DMS53 treated with DMSO at 0.1 percent for 48 hours (cell line): ENCODE measurements around the gene FZR1.

ENCODE experiments used
- DNase-seq: peaks from one replicate; lab custom pipeline; 2025; ENCODE audit not compliant: unreplicated experiment; lab: John Stamatoyannopoulos, UW

The FZR1 gene

DNA sequence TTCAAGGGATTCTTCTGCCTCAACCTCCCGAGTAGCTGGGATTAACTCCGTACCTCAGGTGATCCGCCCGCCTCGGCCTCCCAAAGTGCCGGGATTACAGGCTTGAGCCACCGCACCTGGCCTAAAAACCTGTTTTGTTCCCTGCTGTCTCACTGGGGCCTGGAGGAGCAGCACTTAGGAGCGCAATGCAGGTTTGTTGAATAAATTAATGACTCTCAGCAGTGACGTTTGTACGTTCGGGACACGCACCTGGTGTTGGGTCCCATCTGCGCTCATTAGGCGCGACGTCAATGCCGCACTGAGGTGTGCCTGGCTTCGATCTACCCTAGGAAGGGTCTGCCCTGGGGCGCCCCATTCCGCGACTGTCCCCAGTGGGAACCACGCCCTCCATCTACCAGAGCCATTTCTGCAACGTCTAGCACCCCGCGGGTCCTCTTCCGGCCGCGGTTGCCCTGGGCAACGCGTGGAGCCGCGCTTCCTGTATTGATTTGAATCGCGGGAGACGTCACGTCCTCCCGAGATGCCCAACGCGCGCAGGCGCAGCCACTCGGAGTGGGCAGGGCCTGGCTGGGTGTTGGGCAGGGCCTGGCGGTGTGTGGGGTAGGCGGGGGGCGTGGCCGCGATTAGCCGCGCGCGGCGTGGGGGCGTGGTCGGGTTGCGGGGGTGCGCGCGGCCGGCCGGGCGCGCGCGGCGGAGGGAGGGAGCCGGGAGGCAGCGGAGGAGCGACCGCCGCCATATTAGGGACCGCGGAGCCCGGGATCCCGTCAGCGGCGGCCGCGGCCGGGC, at the start of gene FZR1:
FZR1 (plus strand) TSS at position 714 of the 786 bp plus-strand sequence. CDS start 16,679 bp downstream, outside the sequence.
- DNase-seq = peak; percentile 89

DNA sequence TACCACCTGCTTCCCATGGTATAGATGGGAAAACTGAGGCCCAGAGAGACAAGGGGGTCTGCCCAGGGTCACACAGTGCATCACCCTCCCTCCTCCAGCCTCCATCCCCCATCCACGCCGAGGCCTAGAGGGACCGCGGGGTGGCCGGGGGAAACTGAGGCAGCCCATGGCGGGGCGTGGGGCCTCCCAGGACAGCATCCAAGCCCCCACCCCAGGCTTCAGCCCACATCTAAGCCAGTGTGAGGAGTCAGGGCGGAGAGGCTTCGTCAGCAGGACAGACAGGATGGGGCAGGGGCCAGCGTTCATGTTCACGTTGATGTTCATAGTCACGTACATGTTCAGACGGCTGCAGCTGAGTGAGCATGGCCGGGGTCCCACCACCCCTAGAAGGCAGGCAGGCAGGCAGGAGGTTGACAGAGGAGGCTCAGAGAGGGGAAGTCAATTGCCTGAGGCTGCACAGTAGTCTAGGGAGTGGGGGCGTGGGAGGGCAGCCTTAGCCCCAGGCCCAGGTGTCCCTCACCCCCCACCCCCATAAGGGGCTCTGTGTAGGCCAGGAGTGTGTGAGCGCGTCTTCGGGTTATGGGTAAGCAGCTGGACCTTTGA, 49.1 kb upstream of the FZR1 start:
- no peak for DNase-seq

DNA sequence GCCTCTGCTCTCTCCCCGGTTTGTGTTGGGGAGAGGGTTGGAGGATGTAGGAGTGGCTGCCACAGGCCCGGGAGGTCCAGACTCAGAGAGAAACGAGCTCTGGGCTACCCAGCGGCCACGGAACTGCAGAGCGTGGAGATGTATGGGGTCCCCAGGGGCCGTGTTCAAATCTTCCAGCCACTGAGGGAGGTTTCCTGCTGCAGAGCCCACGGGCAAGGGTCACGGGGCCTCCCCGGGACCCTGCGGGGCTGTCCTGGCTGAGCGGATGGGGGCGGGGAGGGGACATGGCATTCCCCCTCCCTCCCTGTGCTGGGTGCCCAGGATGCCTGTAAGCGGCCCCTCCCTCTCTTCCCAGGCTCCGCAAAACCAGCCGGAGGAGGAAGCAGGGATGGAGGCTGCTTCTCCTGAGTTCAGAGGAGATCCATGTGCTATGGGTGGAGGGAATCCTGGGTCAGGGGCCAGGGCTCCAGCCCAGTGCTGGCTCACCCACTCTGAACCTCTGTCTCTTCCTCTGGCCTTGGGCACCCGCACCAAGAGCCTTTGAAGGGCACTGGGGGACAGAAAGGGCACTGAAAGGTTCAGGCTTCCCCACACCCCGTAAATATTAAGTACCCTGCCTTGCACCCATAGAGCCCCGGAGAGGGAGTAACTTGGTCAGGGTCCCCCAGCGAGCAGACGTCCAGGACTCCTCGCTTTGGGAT, 48.4 kb upstream of the FZR1 start:
- no peak for DNase-seq

DNA sequence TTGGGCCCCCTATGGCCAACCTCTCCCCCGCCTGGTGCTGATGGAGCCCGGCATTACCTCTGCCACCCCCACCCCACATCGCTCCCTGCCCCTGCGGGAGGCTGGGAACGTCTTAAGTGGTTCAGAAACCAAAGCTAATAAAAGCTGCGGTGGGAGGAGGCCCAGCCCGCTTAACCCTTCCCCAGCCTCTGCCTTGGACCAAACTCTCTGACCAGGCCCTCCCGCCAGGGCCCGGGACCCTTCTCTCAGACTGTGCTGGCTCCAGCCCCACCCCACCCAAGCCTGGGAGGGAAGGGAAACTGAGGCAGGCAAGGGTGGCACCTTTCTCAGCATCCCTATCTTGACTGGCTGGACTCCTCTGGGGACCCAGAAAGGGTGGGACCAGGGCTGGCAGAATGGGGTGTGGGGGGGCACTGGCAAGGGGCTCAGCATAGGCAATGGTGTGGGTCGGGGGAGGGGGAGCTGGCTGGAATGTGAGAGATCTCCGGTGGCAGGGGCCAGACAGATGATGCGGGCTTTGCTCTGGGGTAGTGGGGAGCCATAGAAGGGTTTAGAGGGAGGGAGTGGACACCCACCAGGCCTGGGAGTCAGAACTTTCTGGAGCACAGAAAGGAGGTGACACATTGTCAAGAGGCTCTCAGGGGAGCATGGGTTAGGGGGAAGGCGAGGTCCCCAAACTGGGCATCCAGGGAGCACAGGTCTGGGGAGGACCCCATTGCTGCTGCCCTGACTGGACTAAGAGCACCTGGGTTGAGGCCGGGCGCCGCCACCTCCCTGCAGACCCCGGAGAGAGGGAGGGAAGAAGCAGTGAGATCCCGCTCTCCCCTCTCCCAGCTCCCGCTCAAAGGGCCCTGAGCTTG, 47.7 kb upstream of the FZR1 start:
- DNase-seq = no peak

DNA sequence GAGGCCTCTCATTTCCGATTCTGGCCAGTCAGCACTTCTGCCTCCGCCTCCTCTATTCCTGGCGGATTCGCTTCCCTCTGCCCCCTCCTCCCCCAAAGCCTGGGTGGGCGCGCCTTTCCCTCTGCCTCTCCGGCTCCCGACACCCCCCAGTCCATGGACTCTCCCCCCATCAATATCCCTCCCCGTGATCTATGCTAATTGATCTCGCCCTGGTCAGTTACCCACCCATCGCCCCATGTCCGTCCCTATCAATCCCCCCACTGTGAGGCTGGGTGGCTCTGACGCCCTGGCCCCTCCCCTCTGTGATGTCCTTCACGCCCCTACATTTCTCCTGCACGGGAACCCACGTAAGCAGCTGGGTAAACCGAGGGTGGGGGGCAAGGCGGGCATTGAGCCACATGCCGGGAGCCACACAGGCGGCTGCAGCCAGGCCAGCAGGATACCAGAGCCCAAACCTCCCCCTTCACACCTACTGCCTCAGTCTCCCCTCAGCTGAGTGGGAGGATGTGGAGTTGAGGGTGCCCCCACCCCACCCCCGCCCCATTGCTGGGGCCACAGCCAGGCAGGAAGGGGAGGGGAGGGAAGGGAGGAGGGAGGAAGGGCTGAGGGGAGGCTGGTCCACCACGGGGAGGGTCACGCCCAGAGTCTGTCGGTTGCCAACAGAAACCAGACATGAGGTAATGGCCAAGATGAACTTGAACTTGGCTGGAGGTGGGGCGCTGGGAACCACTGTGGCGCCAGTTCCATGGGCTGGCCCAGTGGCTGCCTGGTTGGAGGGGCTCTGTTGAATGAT, 46.8 kb upstream of the FZR1 start:
- DNase-seq = no peak

DNA sequence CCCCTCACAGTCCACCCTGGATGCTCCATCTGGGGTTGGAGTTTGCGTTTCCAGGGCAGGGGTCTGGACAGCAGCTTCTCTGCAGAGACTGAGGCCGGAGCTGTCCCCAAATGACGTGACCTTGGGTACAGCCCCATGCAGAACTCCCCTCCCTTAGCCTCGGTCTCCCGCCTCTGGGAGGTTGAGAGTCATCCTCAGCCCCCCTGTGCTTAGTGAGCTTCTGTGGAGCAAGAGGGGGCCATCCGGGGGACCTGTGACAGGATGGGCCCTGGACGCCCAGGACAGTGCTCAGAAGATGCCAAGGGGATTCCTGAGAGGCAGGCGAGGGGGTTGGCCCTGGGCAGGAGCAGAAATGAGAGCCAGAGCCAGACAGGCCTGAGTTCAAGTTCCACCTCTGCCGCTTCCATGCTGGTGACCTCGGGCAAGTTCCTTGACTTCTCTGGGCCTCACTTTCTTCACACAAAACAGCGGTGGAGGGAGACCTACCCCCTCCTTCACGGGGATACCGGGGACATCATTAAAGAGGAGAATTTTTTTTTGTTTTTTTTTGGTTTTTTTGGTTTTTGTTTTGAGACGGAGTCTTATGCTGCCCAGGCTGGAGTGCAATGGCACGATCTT, 46.0 kb upstream of the FZR1 start:
- DNase-seq = no peak

DNA sequence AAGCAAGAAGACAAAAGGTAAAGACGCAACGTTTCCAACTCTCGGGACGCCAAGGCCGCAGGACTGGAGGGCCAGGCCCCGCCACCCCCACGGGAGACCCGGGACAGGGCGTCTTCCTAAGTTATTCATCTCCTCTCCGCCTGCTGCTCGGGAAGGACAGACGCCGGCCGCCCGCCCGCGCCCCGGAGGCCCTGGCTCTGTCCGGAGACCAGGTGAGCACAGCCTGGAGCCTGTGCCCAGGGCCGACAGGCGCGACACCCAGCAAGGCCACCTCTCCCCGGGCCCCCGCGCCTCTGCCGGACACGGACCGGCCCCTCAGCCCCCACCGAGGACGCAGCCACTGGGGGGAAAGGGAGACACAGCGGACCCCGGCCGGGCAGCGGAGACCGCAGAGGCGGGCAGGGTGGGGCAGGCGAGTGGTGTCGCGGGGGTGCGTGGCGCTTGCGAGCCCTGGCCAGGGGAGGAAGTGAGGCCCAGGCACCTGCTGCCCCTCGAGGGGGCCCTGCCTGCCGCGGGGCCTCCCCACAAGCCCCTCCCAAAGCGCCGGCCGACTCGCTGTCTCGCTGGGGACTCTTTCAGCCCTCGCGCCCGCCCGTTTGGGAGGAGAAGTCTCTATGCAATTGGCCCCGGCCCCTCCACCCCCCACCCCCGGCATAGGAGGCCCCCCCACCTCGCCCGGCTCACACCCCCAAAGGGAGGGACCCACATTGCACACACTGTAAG, 43.0 kb upstream of the FZR1 start:
- DNase-seq = no peak

DNA sequence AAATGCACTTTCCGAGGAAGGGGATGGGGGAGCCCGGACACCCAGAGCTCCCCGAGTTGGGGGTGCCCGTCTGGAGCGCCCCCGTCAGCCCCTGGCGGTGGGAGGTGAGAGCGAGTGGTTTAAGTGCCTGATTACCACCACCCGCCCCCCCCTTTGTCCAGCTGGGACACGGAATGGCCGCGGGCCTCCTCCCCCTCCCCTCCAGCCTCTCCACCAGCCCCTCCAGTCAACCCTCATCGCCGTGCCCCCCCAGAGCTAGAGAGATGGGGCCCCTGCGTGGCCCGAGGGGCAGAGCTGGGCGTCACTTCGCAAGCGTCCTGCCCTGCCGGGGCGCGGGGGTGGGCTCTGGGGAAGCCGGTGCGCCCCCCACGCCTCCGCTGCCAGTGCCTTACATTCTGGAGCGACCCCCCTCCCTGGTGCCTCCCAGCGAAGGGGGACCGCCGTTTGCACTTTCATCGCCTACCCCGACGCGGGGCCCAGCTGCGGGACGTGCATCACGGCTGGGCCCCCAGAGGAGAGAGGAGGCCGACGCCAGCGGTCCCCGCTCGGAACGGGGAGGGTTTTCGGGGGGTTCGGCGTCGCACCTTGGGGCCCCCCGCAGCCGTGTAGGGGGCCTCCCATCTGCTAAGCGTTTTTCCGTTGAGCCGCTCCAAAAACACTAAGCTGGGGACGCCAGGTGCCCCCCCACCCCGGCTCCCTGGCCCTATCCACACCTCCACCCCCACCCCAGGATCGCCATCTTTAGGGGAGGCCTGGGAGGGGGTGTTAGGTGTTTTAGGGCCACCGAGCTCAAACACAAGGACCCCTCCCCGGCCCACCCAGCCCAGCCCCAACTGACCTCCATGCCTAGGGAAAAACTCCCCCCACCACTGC, 42.2 kb upstream of the FZR1 start:
- DNase-seq = no peak

DNA sequence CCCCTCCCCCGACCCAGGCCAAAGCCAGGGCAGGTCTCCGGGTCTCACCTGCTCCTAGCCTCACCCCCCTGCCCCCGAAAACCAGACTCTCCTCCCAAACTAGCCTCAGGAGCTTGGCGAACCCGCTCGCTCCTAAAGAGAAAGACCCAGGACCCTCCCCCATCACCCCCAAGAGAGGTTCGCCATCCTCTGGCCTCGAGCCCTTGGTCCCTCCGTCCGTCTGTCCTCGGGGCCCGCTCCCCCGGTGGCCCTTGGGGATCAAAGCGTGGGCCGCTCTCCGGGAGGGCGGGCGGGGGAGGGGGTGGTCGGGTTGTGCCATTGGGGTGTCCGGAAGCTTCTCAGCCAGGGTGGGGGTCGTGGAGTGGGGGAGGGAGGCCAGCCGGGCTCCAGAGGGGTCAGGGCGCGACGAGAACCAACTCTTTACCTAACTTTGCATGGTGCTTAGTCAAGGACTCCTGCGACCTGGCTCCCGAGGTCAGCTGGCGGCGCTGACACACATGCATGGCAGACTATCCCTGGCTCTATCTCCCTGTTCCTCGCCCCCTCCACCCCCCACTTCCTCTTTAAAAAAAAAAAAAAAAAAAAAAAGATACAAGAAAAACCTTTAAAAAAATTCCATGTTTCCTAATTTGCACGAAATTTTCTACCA, 41.4 kb upstream of the FZR1 start:
- DNase-seq = no peak

DNA sequence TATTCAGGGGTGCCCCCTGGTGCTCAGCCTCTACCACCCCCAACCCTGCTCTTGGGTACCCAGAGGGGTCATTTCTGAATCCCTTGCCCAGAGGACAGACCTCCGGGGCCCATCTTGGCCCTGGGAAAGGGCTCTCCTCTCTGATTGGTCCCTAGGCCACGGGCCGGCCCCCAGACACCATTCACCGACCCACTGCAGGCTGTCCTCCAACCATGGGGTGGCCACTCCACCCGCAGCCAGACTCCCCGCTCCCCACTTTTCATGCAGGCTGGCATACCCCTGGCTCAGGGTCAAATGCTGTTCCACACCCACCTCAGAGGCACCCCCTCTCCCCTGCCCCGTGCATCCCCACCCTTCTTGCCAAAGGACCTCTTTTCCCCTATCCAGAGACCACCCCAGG, 40.6 kb upstream of the FZR1 start:
- DNase-seq = no peak

DNA sequence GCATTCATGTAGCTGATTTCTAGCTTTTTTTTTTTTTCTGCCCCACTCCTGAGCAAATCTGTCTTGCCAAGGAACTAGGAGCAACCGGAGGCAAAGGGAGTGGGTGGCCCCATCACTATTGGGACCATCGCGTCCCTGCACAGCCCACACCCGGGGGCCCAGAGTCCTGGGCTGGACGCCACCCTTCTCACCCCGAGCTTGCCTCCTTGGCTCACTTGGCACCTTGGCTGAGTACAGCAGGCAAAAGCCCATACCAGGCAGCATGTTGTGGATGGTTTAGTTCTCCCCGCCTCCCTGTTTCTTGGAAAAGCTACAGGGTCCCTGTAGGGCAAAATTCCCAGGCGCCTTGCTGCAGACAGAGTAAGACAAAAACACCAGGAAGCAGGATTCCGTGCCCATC, 39.5 kb upstream of the FZR1 start:
- DNase-seq = no peak

DNA sequence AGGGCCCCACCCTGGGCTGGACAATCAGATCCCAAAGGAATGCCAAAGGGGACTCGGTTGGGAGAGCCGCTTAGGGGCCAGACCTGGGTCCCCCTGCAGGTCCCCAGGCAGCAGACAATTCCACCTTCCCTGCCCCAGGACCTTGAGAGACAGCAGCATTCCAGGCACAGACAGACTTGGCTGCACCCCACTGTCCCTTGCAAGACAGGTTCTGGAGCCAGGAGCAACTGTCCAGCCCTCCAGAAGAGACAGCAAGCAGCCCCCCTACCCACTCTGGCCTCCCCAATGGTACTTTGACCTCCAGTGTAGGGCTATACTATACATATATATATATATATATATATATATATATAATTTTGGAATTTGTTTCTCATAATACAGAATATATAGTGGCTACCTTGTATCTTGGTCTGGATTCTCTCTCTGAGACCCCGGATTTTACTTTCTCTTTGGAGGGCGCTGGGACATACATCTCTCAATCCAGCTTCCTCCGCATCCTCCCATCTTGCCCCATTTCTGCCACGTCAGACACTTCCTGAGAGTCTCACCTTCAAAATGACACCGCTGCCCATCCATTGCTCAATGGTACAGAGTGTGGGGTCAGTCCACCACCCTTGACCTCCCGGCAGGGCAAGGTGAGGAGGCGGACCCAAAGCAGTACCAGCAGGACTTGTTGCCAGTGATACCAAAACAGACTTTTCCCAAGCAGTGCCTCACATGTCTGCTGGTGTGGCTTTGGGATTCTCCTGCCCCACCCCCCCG, 38.5 kb upstream of the FZR1 start:
- DNase-seq = no peak

DNA sequence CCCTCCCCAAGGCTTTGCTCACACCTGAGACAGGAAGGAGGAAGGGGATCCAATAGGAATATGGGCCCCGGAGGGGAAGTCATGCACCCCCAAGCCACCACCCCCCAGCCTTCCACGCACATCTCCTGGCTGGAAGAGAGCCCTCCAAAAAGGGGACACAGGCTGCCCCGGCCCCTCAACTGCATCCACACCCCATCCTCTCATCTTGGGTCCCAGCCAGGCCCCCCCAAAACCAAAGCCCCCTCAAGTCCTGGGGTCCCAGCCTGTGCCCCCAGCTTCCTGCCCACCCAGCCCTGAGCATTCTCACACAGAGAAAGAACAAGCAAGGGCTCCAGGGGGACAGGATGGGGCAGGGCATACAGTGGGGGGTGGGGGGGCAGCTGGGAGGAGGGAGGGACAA, 37.9 kb upstream of the FZR1 start:
- DNase-seq = no peak

DNA sequence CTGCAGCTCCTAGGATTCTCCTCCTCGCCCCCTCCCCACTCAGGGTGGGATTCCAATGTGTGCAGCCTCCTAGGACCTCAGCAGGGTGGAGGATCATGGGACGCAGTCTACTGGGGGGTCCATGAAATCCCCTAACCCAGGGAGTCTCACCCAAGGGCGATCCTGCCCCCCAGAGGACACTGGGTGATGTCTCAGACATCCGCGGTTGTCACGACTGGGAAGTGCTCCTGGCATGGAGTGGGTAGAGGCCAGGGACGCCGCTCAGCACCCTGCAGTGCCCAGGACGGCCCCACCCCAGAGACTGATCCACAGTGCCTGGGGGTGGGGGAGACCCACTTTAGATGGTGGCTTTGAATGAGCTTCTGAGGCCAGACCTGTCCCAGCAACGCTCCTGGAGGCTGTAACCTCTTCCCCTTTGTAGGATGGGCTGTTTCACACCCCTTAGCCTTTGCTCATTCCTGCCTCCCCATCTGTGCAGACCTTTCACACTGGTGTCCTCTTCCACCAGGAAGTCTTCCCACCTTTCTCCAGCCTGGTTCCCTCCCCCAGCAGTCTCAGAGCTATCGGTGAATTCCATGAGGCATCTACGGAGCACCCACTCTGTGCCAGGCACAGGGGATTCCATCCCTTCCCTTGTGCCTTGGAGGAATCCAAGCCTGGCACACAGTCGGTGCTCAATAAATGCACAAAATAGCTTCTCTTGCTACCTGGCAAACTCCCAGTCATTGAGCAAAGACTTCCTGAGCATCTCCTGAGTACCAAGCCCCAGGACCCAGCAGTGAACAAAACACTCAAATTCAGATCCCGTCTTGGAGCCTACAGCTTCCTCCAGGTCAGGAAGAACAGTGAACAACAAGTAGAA, 36.2 kb upstream of the FZR1 start:
- DNase-seq = no peak

DNA sequence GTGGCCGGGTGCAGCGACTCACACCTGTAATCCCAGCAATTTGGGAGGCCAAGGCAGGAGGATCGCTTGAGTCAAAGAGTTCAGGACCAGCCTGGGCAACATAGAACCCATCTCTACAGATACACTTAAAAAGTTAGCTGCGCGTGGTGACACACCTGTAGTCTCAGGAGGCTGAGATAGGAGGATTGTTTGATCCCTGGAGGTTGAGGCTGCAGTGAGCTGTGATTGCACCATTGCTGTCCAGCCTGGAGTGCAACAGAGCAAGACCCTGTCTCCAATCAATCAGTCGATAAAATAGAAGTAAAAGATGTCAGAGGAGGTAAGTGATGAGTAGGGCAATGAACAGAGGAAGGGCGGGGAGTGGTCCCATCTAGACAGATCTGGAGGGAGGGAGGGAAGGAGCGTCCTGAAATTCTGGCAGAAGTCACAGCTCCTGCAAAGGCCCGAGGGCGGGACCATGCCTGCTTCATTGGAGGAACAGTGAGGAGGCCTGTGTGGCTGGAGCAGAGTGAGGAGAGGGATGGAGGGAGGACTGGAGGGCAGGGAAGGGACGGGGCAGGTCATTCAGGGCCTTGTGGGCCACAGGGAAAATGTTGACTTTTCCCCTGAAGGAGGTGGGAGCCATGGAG, 35.5 kb upstream of the FZR1 start:
- DNase-seq = no peak
